ENCODE data around the gene ZBED6.

DNA sequence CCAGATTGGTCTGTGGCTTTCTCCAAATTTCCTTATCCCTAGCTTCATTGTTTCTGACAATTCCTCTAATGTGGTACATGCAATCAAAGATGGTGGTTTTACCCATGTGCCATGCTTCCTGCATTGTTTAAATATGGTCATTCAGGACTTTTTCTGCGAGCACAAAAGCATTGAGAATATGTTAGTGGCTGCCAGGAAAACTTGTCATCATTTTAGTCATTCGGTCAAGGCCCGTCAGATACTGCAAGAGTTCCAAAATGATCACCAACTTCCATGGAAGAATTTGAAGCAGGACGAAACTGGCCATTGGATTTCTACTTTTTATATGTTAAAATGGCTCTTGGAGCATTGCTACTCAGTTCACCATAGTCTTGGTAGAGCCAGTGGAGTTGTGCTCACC lies 3.7 kb downstream of the ZBED6 start:
- TF ChIP-seq EZH2phosphoT487 (IDR thresholded peaks at IDR 0.05; ENCODE audit: borderline replicate concordance, low read length): no peak
- TF ChIP-seq, protein P1, sequence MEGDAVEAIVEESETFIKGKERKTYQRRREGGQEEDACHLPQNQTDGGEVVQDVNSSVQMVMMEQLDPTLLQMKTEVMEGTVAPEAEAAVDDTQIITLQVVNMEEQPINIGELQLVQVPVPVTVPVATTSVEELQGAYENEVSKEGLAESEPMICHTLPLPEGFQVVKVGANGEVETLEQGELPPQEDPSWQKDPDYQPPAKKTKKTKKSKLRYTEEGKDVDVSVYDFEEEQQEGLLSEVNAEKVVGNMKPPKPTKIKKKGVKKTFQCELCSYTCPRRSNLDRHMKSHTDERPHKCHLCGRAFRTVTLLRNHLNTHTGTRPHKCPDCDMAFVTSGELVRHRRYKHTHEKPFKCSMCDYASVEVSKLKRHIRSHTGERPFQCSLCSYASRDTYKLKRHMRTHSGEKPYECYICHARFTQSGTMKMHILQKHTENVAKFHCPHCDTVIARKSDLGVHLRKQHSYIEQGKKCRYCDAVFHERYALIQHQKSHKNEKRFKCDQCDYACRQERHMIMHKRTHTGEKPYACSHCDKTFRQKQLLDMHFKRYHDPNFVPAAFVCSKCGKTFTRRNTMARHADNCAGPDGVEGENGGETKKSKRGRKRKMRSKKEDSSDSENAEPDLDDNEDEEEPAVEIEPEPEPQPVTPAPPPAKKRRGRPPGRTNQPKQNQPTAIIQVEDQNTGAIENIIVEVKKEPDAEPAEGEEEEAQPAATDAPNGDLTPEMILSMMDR (IDR thresholded peaks at IDR 0.05; ENCODE audit: low read depth, low read length, poor library complexity, severe bottlenecking): no peak
